GM19351 (cell line): Measurements from ENCODE around the gene AK5.

Experiments
- ATAC-seq: cut with Tn5 transposase; IDR thresholded peaks from one replicate; pipeline ENCODE4 v1.9.1; 2021; ENCODE audit warnings: mild to moderate bottlenecking, moderate library complexity; ENCODE audit not compliant: unreplicated experiment

The AK5 gene

GRCh38 chr1:77571642-77572041 is 289.8 kb downstream of the AK5 start:
- ATAC-seq, result no peak

- ATAC-seq, result no peak
Measured at GRCh38 chr1:77579547-77579946, 297.7 kb downstream of the AK5 start.

- peak; percentile 60 for ATAC-seq
Measured at GRCh38 chr1:77582905-77583304, 301.1 kb downstream of the AK5 start.

- ATAC-seq, result peak; percentile 63
Measured at GRCh38 chr1:77583483-77583882, 301.7 kb downstream of the AK5 start.

- no peak for ATAC-seq
Measured at GRCh38 chr1:77584884-77585283, 303.1 kb downstream of the AK5 start.

- ATAC-seq, result no peak
Measured at GRCh38 chr1:77585610-77586314, 303.9 kb downstream of the AK5 start.

GRCh38 chr1:77589231-77589630 is 307.4 kb downstream of the AK5 start:
- ATAC-seq, result no peak

- no peak for ATAC-seq
Measured at GRCh38 chr1:77590651-77591050, 308.8 kb downstream of the AK5 start.

- ATAC-seq, result no peak
Measured at GRCh38 chr1:77592906-77593305, 311.1 kb downstream of the AK5 start.

- peak; percentile 95 for ATAC-seq
Measured at GRCh38 chr1:77594366-77595112, 312.7 kb downstream of the AK5 start.

- no peak for ATAC-seq
Measured at GRCh38 chr1:77597310-77597709, 315.5 kb downstream of the AK5 start.

- ATAC-seq, result no peak
Measured at GRCh38 chr1:77605246-77606026, 323.6 kb downstream of the AK5 start.

GRCh38 chr1:77608893-77609292 is 327.1 kb downstream of the AK5 start:
- ATAC-seq, result no peak
